HepG2 (cell line): ENCODE results near the gene ZBTB20. TPM values are rescaled to one million over a fixed set of nuclear protein-coding genes. Genes with fewer than 3 reads are reported as not detected.

ENCODE experiments used
- ATAC-seq: fragments of 200-7000 bp; cut with Tn5 transposase; 3 replicates; pipeline ENCODE4 v1.9.1; 2020; ENCODE audit warnings: mild to moderate bottlenecking, moderate library complexity
- BruUV-seq: library from RNA; stranded (reverse); fragments of 400-500 nt; replicated peaks from 2 replicates; lab custom pipeline; 2021; lab: Mats Ljungman, UMichigan
- CTCF ChIA-PET: fragments of 300-600 bp; formaldehyde crosslinking; extraction: SDS; loops from one replicate; lab custom pipeline; 2021; ENCODE audit warnings: low total read pairs, inconsistent platforms, low intra/inter-chr PET ratio; lab: Yijun Ruan, JAX
- POLR2A ChIA-PET: fragments of 350-600 bp; sonication (Branson Sonifier 250); formaldehyde crosslinking; loops from one replicate; lab custom pipeline; 2020; ENCODE audit warnings: antibody characterized with exemption, inconsistent platforms; lab: Yijun Ruan, JAX
- DNase-seq: peaks from one replicate; pipeline ENCODE4 v3.0.0-alpha.2; 2015; ENCODE audit warnings: low spot score
- FAIRE-seq: peaks from 3 replicates; lab custom pipeline; 2011; peaks lifted over from hg19 to GRCh38; lab: Jason Lieb, UNC
- H2AFZ ChIP-seq: one replicate; pipeline ENCODE4 v1.6.1; 2011; ENCODE audit warnings: low read length, inconsistent platforms
- H3K27ac ChIP-seq: fragments of 300-600 bp; 3 replicates; pipeline ENCODE4 v1.8.0; 2011; ENCODE audit warnings: mixed run types, mild to moderate bottlenecking, mixed read lengths, low read length, inconsistent platforms; ENCODE audit not compliant: insufficient read depth; ENCODE audit errors: extremely low read length
- H3K27me3 ChIP-seq, 2 experiments: fragments of 200-600 bp in 1 of 2; 2 replicates in 1 of 2; 3 replicates in 1 of 2; pipeline versions ENCODE4 v1.6.0 to v1.8.0; 2011; ENCODE audit warnings: low read length in 2 of 2, mild to moderate bottlenecking in 2 of 2, moderate library complexity in 2 of 2, inconsistent platforms in 1 of 2; ENCODE audit not compliant: insufficient read depth in 2 of 2, control insufficient read depth in 1 of 2
- H3K36me3 ChIP-seq, 2 experiments: fragments of 200-600 bp in 1 of 2; replicated peaks in 1 of 2; 2 replicates in 1 of 2; 3 replicates in 1 of 2; pipeline versions ENCODE4 v1.5.1 to v1.8.0; 2011; ENCODE audit warnings: low read length in 2 of 2, inconsistent platforms in 1 of 2; ENCODE audit not compliant: insufficient read depth in 2 of 2, control insufficient read depth in 1 of 2
- H3K4me1 ChIP-seq: 2 replicates; pipeline ENCODE4 v1.5.1; 2012; ENCODE audit warnings: low read length, inconsistent platforms; ENCODE audit not compliant: insufficient read depth
- H3K4me2 ChIP-seq: 2 replicates; pipeline ENCODE4 v1.6.0; 2011; ENCODE audit warnings: low read depth, low read length, inconsistent platforms
- H3K4me3 ChIP-seq, 3 experiments: fragments of 200-600 bp in 1 of 3; sonication (generic), shearing (Covaris generic) in 1 of 3; replicated peaks in 1 of 3; 2 replicates each; pipeline ENCODE4 v1.5.1; 2011 to 2016; ENCODE audit warnings: low read length in 3 of 3, inconsistent platforms in 2 of 3, low read depth in 2 of 3, mild to moderate bottlenecking in 2 of 3, control low read depth in 1 of 3, mixed read lengths in 1 of 3; ENCODE audit not compliant: insufficient read depth in 1 of 3
- H3K79me2 ChIP-seq: one replicate; pipeline ENCODE4 v1.6.1; 2011; ENCODE audit warnings: low read length, inconsistent platforms; ENCODE audit not compliant: insufficient read depth
- H3K9ac ChIP-seq: 2 replicates; pipeline ENCODE4 v1.6.0; 2011; ENCODE audit warnings: mild to moderate bottlenecking, low read depth, low read length, inconsistent platforms; ENCODE audit not compliant: insufficient read depth
- H3K9me3 ChIP-seq: 2 replicates; pipeline ENCODE4 v1.5.1; 2012; ENCODE audit warnings: mild to moderate bottlenecking, low read length
- H4K20me1 ChIP-seq: 2 replicates; pipeline ENCODE4 v1.6.0; 2011; ENCODE audit warnings: inconsistent platforms, mild to moderate bottlenecking, low read length, moderate library complexity; ENCODE audit not compliant: insufficient read depth
- ATF2 ChIP-seq: sonication (generic); formaldehyde crosslinking; IDR thresholded peaks from 2 replicates; pipeline ENCODE4 v1.4.0; 2020; ENCODE audit warnings: missing genetic modification reagents
- CTCF ChIP-seq: sonication (generic); formaldehyde crosslinking; IDR thresholded peaks from 2 replicates; pipeline ENCODE4 v1.5.0; 2020; ENCODE audit warnings: mild to moderate bottlenecking, missing genetic modification reagents, moderate library complexity
- SIX1 ChIP-seq: sonication (generic); formaldehyde crosslinking; IDR thresholded peaks from 2 replicates; pipeline ENCODE4 v1.4.0; 2020; ENCODE audit warnings: missing genetic modification reagents, borderline replicate concordance
- SMC3 ChIP-seq: IDR thresholded peaks from 2 replicates; pipeline ENCODE4 v1.6.1; 2011; ENCODE audit warnings: low read length, improper control_type of control experiment
- STAG1 ChIP-seq: sonication (generic); formaldehyde crosslinking; IDR thresholded peaks from 2 replicates; pipeline ENCODE4 v1.4.0; 2020; ENCODE audit warnings: missing genetic modification reagents
- ZMYM4 ChIP-seq: sonication (generic); formaldehyde crosslinking; IDR thresholded peaks from 2 replicates; pipeline ENCODE4 v1.8.1; 2023; ENCODE audit warnings: mild to moderate bottlenecking, missing genetic modification reagents
- ZNF775 ChIP-seq: sonication (generic); formaldehyde crosslinking; IDR thresholded peaks from 2 replicates; pipeline ENCODE4 v1.4.0; 2020; ENCODE audit warnings: missing genetic modification reagents, mild to moderate bottlenecking, moderate library complexity, borderline replicate concordance
- ZNF784 ChIP-seq: sonication (generic); formaldehyde crosslinking; IDR thresholded peaks from 2 replicates; pipeline ENCODE4 v1.5.1; 2020; ENCODE audit warnings: missing genetic modification reagents, mild to moderate bottlenecking, borderline replicate concordance
- ZNF792 ChIP-seq: IDR thresholded peaks from 2 replicates; pipeline ENCODE4 v1.6.1; 2016
- WGBS: methylation state at CpG from one replicate; pipeline ENCODE4 v1.1.6; 2017; ENCODE audit warnings: low lambda C conversion rate; 5-methylcytosine and 5-hydroxymethylcytosine counted together
- in situ Hi-C: cut with HindIII; loops from 2 replicates; pipeline ENCODE4 v1.10.0; 2017; ENCODE audit warnings: low pct_unique_long_range_greater_than_20kb; ENCODE audit not compliant: extremely low pct_ligation_motif_present
- intact Hi-C: fragments of 100-400 bp; cut with micrococcal nuclease; formaldehyde crosslinking; loops from one replicate; pipeline ENCODE4 v1.10.0; 2022; ENCODE audit not compliant: unreplicated experiment
- polyA plus RNA-seq, 8 experiments: library from polyadenylated mRNA; depleted of rRNA in 3 of 8; stranded (reverse) in 7 of 8; unstranded in 1 of 8; fragments of >200 nt; fragmentation: Illumina TruSeq in 4 of 8; extraction: Trizol in 4 of 8; gene quantifications; 2 replicates each; pipeline versions ENCODE4 v1.2.1 to v1.2.3, GENCODE V29; 2011 to 2016; ENCODE audit warnings: low read depth in 4 of 8, missing spikeins in 1 of 8, mixed read lengths in 1 of 8; ENCODE audit not compliant: insufficient read depth in 1 of 8
- total RNA-seq, 5 experiments: library from RNA; depleted of rRNA; stranded (reverse); fragments of >200 nt; fragmentation: Illumina TruSeq; extraction: Trizol; gene quantifications; 2 replicates each; pipeline ENCODE4 v1.2.3, GENCODE V29; 2016; ENCODE audit warnings: low read depth in 1 of 5

Gene ZBTB20
- total and polyA plus RNA-seq, 2 of the 13 experiments (the other 11 are each of a cell fraction or from before 2014, with no cell fraction given), result 1.9 to 8.8 TPM

- H3K9ac ChIP-seq, result no peak overlapping the region
- in situ Hi-C loops (loop anchor here (10.0 to 25.0 kb wide), 2 partner anchors 592 to 720 kb away; no protein-coding TSS in a partner anchor), intact Hi-C loops (loop anchor here (10.0 kb wide), 1 partner anchor 120 kb away; no protein-coding TSS in a partner anchor)
- FAIRE-seq, result no peak
- no peak overlapping the region for H3K27ac ChIP-seq
- H3K4me3 ChIP-seq, result no peak overlapping the region
- no peaks in the 10 kb centered on the region for H4K20me1 ChIP-seq
- no peaks in the 10 kb centered on the region for H3K9me3 ChIP-seq
- BruUV-seq, result no TSS peak
- no peak for TF ChIP-seq SIX1
- TF ChIP-seq ATF2 (CRISPR knock-in tag), result no peak
- no peak for ATAC-seq
- H3K36me3 ChIP-seq, result no peaks in the 10 kb centered on the region
- no peak overlapping the region for H3K4me2 ChIP-seq
- no peaks in the 10 kb centered on the region for H3K27me3 ChIP-seq
- no peak overlapping the region for H2AFZ ChIP-seq
- ChIA-PET CTCF (no interaction called here), POLR2A (no interaction called here)
- no peaks in the 10 kb centered on the region for H3K79me2 ChIP-seq
- DNase-seq, result no peak
- H3K4me1 ChIP-seq, result peaks cover 17% of the 10 kb centered on the region
- WGBS, result 82% methylated on average over 1 of the region's 1 CpG
Measured at GRCh38 chr3:115095236-115095635, 51.9 kb downstream of the ZBTB20 start.

GRCh38 chr3:115092220-115092791 lies 54.8 kb downstream of the ZBTB20 start:
- H3K27ac ChIP-seq, result no peak overlapping the region
- no peaks in the 10 kb centered on the region for H3K4me1 ChIP-seq
- FAIRE-seq (peak; percentile 53), ATAC-seq (peak; percentile 100), DNase-seq (peak; percentile 34)
- H3K4me2 ChIP-seq, result no peak overlapping the region
- no peak overlapping the region for H3K9ac ChIP-seq
- H2AFZ ChIP-seq, result no peak overlapping the region
- no peaks in the 10 kb centered on the region for H4K20me1 ChIP-seq
- ChIA-PET CTCF (interaction anchor here (1.2 to 2.0 kb wide), 4 partner anchors 265 to 802 kb away, joined by 3 to 8 read pairs (median 6); no protein-coding TSS in a partner anchor), POLR2A (no interaction called here)
- no peaks in the 10 kb centered on the region for H3K36me3 ChIP-seq
- intact Hi-C loops (loop anchor here (1.0 to 10.0 kb wide), 5 partner anchors 54 to 727 kb away; partner anchors contain the start of gene ZBTB20), in situ Hi-C loops (loop anchor here (10.0 to 25.0 kb wide), 2 partner anchors 595 to 722 kb away; no protein-coding TSS in a partner anchor)
- H3K4me3 ChIP-seq, result no peak overlapping the region
- 9% methylated on average over 4 of the region's 4 CpGs for WGBS
- no peaks in the 10 kb centered on the region for H3K79me2 ChIP-seq
- H3K27me3 ChIP-seq, result no peaks in the 10 kb centered on the region
- peak; percentile 60; the same call in 1 of the 2 replicates for TF ChIP-seq SMC3
- peak; percentile 65 for TF ChIP-seq CTCF
- no peak for TF ChIP-seq ZNF792 (CRISPR knock-in tag)
- peak; percentile 56 for TF ChIP-seq STAG1 (CRISPR knock-in tag)
- no peak for TF ChIP-seq ZNF775 (CRISPR knock-in tag)
- peak; percentile 27; the same call in 1 of the 2 replicates for TF ChIP-seq ZMYM4 (CRISPR knock-in tag)
- TF ChIP-seq ZNF784 (CRISPR knock-in tag), result no peak
- H3K9me3 ChIP-seq, result no peaks in the 10 kb centered on the region
- BruUV-seq, result no TSS peak
